ENCODE data around the gene MASP1. TPM values are rescaled to one million over a fixed set of nuclear protein-coding genes. Genes with fewer than 3 reads are reported as not detected.

Gene MASP1
- total and polyA plus RNA-seq, 8 donors = 0.06 to 1.3 (median 0.35) TPM

- WGBS, 2 donors = 77 to 82% methylated on average over 5 of the region's 5 CpGs
- intact Hi-C loops (cut with DNase I) = no loop called here
- H3K36me3 ChIP-seq = no peaks in the 10 kb centered on the region
- ATAC-seq (no peak), FAIRE-seq (no peak), DNase-seq (no peak)
- H3K9me3 ChIP-seq = no peaks in the 10 kb centered on the region
- H3K27ac ChIP-seq = no peak overlapping the region
- no peaks in the 10 kb centered on the region for H3K4me1 ChIP-seq
- H3K27me3 ChIP-seq = no peaks in the 10 kb centered on the region
- TF ChIP-seq, protein P1, sequence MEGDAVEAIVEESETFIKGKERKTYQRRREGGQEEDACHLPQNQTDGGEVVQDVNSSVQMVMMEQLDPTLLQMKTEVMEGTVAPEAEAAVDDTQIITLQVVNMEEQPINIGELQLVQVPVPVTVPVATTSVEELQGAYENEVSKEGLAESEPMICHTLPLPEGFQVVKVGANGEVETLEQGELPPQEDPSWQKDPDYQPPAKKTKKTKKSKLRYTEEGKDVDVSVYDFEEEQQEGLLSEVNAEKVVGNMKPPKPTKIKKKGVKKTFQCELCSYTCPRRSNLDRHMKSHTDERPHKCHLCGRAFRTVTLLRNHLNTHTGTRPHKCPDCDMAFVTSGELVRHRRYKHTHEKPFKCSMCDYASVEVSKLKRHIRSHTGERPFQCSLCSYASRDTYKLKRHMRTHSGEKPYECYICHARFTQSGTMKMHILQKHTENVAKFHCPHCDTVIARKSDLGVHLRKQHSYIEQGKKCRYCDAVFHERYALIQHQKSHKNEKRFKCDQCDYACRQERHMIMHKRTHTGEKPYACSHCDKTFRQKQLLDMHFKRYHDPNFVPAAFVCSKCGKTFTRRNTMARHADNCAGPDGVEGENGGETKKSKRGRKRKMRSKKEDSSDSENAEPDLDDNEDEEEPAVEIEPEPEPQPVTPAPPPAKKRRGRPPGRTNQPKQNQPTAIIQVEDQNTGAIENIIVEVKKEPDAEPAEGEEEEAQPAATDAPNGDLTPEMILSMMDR (IDR thresholded peaks at IDR 0.05) = no peak
- no peak overlapping the region for H3K4me3 ChIP-seq
Observed at GRCh38 chr3:187292631-187293515, 1.3 kb upstream of the MASP1 start.

DNA sequence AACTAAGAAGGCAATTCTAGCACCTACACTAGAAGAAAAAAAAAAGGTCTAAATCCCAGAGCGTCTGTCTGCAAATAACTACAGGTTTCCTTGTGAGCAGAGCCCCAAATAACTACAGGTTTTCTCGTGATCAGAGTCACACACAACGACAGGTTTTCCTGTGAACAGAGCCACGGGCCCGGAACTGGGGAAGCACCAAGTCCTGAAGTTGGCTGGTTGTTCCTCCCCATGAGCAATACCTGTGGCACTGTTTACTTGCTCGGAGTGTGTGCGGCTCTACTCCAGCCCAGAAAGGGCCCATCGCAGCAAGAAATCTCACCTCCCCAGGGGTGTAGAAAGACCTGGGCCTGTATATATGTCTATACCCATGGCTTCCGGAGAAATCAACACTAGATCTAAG lies 644 bp upstream of the MASP1 start:
- no peak overlapping the region for H3K27ac ChIP-seq
- intact Hi-C loops (cut with DNase I) = no loop called here
- H3K9me3 ChIP-seq = no peaks in the 10 kb centered on the region
- TF ChIP-seq, protein P1 (IDR thresholded peaks at IDR 0.05) = no peak
- no peaks in the 10 kb centered on the region for H3K27me3 ChIP-seq
- H3K4me3 ChIP-seq = no peak overlapping the region
- FAIRE-seq (no peak), DNase-seq (no peak), ATAC-seq (peak in 2 of 4 donors; percentile 59 to 67)
- no peaks in the 10 kb centered on the region for H3K4me1 ChIP-seq
- 65 to 72% methylated on average over 9 of the region's 9 CpGs for WGBS, 2 donors
- no peaks in the 10 kb centered on the region for H3K36me3 ChIP-seq

DNA sequence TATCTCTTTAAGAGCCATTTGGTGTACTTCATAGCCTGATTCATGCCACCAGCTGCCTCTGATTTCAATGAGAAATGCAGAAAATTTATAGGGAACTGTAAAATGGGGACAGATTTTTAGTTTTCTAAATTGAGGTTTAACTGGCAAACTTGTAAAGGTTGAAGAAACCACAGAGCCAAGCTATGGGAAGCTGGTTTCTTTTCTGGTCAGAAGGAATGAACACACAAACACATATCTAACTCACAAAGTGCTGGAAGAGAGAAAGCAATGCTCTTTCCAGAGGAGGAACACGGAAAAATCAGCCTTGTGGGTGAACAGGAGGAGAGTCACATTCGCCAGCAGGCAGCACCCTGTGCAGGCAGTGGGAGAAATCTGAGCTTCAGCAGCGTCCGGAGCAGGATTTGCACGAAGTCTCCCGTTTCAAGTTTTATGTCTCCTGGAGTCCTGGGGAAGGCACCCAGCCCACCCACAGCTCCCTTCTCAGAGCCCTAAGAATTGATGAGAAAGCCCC lies 481 bp downstream of the MASP1 start:
- intact Hi-C loops (cut with DNase I) = no loop called here
- H3K27ac ChIP-seq = no peak overlapping the region
- H3K36me3 ChIP-seq = no peaks in the 10 kb centered on the region
- TF ChIP-seq, protein P1 (IDR thresholded peaks at IDR 0.05) = no peak
- no peak overlapping the region for H3K4me3 ChIP-seq
- DNase-seq (no peak), FAIRE-seq (no peak), ATAC-seq (peak; percentile 26 to 71 (median 48))
- WGBS, 2 donors = 10% methylated on average over 6 of the region's 6 CpGs
- H3K27me3 ChIP-seq = no peaks in the 10 kb centered on the region
- H3K4me1 ChIP-seq = no peaks in the 10 kb centered on the region
- H3K9me3 ChIP-seq = no peaks in the 10 kb centered on the region

DNA sequence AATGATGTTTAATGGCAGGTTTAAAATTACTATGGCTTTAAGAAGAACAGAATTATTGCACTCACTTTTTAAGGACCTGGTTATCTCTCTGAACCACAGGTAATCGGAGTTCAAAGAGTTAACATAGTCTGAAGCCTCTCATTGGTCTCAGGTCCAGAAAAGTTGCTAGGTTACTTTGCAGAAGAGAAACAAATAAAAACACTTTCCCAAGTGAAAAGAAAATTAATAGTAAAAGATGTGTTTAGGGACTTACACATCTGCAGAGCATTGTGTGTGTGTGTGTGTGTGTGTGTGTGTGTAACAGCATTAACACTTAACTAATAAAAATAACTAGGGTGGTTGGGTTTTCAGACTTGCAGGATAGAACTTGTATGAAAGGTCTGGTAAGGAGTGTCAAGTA lies 1.0 kb downstream of the MASP1 start:
- DNase-seq = no peak
- Histone ChIP-seq H3K4me1 (no peaks in the 10 kb centered on the region), H3K4me3 (no peak overlapping the region), H3K9me3 (no peaks in the 10 kb centered on the region), H3K36me3 (no peaks in the 10 kb centered on the region), H3K27me3 (no peaks in the 10 kb centered on the region), H3K27ac (no peak overlapping the region)
- no peak for FAIRE-seq
- TF ChIP-seq, protein P1 (IDR thresholded peaks at IDR 0.05) = no peak
- ATAC-seq = no peak
- intact Hi-C loops (cut with DNase I) = no loop called here
- 40 to 54% methylated on average over 1 of the region's 1 CpG for WGBS, 2 donors

Measured in pancreas (tissue), 10 donors.